GM19035 (cell line): ENCODE data around the gene GBP5.

Experiments used
- ATAC-seq: cut with Tn5 transposase; IDR thresholded peaks from one replicate; pipeline ENCODE4 v1.9.1; 2021; ENCODE audit not compliant: unreplicated experiment

Gene GBP5, protein sequence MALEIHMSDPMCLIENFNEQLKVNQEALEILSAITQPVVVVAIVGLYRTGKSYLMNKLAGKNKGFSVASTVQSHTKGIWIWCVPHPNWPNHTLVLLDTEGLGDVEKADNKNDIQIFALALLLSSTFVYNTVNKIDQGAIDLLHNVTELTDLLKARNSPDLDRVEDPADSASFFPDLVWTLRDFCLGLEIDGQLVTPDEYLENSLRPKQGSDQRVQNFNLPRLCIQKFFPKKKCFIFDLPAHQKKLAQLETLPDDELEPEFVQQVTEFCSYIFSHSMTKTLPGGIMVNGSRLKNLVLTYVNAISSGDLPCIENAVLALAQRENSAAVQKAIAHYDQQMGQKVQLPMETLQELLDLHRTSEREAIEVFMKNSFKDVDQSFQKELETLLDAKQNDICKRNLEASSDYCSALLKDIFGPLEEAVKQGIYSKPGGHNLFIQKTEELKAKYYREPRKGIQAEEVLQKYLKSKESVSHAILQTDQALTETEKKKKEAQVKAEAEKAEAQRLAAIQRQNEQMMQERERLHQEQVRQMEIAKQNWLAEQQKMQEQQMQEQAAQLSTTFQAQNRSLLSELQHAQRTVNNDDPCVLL

DNA sequence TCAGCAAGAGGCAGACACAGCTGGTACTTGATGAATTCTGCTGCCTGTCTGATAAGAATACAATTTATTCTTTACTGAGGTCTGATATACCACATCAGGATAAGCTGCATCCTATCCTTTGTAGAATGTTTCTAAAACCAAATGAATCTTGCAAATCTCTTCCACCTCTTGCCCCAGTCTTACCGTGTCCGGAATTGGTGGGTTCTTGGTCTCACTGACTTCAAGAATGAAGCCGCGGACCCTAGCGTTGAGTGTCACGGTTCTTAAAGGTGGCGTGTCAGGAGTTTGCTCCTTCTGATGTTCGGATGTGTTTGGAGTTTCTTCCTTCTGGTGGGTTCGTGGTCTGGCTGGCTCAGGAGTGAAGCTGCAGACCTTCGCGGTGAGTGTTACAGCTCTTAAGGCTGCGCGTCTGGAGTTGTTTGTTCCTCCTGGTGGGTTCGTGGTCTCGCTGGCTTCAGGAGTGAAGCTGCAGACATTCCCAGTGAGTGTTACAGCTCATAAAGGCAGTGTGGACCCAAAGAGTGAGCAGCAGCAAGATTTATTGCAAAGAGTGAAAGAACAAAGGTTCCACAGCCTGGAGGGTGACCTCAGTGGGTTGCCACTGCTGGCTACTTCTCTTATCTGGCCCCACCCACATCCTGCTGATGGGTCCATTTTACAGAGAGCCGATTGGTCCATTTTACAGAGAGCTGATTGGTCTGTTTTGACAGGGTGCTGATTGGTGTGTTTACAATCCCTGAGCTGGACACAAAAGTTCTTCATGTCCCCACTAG, at the start of gene GBP5:
Gene GBP5, minus strand, starts transcription at position 592 of the 773 bp plus-strand sequence. CDS start 3,305 bp downstream, outside the sequence.
- peak; percentile 78 for ATAC-seq

DNA sequence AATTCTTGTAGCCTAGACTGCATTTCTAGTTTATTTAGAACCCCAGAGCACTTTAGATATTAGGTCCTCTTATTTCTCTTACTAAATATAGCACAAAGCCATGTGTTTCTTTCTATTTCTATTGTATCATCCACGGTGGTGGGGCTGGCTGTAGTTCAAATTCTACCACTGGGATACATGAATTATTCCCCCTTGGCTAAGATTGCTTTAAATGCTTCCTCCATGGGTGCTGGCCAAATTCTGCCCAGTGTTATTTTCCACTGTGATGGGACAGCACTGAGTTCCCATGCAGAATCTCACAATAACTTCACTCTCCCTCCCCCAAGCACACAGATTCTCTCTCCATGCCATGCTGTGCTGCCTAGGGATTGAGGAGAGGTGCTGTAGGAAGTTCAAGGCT, 49.7 kb upstream of the GBP5 start:
- no peak for ATAC-seq

DNA sequence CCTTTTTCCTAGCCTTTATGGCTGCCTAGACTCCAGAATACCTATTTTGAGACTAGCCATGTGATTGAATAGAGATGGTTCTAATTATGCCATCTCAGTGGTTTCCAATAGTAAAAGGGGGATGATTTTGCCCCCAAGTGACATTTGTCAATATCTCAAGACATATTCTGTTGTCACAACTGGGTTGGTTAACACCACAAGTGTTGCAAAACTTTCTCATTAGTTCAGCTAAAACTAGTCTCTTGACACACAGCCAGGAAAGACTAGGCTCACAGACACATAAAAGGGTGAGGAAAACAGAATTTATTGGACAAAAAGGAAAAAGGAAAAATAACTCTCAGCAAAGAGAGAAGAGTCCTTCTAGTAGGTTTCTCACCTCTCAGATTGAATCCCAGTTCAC, 39.9 kb upstream of the GBP5 start:
- no peak for ATAC-seq

DNA sequence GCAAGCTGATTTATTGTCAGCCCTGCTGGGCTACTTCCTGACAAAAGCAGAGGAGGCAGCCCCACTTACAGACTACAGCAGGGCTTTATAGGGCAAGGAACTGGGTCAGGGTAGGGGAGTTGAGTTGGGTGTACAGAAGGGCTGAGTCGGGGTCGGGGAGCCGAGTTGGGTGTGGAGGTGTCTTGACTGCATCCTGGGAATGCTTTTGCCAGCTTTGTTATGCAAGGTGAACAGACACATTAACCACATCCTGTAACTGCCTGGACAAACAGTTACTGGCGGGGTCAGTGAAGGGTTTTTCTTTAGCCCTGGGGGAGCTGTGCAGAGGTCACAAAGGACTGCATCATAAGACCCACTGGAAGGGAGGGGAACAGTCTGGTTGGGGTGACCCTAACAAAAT, 39.1 kb upstream of the GBP5 start:
- ATAC-seq: peak; percentile 48

DNA sequence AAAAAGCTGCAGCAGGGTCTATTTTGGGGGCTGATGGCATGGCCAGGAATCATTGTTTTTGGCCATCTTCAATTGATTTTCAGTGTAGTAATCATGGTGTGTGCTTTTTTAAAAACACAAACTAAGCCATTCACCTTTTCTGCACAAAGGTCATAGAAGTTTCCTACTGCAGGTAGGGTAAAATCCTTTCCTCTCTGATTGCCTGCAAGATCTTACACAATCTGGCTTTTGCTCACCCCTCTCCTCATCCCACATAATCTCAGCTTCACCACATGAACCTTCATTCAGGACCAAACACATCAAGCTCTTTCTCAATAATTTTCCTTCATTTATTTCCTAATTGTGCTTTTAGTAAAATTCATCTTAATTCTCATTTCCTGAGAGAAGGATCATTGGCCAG, 38.3 kb upstream of the GBP5 start:
- ATAC-seq: no peak

DNA sequence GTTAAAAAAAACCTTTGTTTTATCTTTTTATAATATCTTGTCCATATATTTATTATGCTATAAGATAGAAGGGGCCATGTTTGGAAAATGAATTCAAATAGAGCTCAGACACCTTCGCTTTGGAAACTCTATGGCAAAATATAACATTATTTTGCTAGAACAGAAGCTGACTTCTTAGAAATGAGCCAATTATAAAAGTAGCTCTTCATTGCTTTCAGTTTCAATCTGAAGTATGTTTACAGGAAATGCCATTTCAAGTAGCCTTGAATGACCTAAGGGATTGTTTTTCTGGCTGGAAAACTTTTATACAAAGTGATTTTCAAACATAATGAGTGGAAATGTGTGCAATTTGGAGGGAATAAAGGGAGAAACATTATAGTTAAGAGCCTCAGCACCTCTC, 37.8 kb upstream of the GBP5 start:
- ATAC-seq: peak; percentile 85

DNA sequence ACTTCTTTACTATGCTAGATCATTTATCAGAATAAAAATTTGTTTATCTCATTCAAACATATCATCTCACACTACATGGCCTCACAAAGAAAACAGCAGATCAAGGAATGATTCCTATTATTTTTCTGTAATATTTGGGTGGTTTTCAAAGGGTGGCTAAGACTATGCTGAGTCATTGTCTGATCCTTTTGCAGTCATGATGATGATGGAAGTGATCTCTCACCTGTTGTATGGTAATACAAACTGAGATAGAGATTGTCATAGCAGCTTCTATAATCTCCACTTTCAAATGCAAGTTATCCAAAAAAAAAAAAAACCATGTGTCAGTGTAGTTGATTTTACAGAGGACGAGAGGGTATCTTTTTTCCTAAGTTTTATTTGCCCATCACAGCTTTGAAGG, 37.2 kb upstream of the GBP5 start:
- no peak for ATAC-seq

DNA sequence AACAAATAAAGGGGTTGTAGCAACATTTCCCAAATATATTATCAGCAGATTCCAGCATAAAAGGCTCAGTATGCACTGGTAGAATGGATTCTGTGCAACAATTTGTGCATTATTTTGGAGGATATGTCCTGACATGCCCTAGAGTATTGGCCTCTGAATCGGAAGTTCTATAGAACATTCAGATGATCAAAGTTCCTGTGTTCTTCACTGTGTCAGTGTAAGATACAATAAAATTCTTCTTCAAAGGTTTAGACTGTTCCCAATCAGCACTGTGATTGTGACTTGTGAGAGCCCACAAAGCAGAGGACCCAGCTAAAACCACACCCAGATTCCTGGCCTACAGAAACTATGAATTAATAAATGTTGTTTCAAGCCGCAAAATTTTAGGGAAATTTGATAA, 33.6 kb upstream of the GBP5 start:
- no peak for ATAC-seq

DNA sequence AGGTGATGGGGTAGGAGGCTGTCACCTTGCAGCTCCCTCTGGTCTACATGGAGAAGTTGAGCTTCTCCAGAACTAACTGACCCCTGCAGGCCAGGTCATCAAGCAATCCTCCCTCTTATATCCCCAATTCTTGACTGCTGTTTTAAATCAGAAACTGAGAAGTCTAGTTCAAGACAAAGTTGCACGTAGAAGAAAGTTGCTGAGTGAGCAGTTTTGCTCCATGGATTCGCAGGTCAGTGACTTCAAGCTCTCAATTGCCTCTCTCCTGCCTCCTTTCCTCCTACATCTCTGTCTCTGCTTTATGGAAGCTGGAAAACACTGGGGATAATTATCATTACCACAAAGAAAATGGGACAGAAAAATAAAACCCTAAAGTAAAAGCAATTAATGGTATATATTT, 32.8 kb upstream of the GBP5 start:
- no peak for ATAC-seq

DNA sequence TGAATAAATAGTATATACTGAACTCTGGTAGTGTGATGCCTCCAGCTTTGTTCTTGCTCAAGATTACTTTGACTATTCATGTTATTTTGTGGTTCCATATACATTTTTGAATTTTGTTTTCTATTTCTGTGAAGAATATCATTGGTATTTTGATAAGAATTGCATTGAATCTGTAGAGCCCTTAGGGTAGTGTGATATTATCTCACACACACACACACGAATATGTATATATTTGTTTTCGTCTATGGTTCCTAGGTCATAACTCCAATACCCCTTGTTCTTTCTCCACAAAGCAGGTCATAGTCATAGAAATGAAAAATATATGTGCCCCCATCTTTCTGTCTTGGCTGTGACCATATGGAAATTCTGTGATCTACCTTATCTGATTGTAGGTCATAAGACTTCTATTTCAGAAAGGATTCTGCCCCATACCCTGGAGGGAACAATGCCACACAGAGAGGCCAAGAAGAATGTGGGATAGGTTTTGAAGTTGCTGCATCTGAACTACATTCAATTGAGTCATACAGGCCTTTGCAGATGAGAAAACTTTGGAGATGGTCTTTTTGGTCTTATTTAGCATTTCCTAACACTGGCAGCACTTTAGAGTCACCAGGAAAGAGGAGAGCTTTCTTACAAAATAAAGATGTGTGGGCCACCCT, 32.0 kb upstream of the GBP5 start:
- ATAC-seq: no peak

DNA sequence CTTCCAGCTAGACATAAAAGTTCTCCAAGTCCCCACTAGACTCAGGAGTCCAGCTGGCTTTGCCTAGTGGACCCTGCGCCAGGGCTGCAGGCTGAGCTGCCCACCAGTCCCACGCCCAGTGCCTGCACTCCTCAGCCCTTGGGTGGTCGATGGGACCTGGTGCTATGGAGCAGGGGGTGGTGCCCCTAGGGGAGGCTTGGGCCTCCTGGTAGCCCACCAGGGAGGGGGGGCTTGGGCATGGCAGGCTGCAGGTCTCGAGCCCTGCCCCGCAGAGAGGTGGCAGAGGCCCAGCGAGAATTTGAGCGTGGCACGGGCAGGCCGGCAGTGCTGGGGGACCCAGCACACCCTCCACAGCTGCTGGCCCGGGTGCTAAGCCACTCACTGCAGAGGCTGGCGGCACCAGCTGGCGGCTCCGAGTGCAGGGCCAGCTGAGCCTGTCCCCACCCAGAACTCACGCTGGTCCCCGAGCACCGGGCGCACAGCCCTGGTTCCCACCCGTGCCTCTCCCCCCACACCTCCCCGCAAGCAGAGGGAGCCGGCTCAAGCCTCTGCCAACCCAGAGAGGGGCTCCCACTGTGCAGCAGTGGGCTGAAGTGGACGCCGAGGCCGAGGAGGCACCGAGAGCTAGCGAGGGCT, 30.2 kb upstream of the GBP5 start:
- ATAC-seq: no peak

DNA sequence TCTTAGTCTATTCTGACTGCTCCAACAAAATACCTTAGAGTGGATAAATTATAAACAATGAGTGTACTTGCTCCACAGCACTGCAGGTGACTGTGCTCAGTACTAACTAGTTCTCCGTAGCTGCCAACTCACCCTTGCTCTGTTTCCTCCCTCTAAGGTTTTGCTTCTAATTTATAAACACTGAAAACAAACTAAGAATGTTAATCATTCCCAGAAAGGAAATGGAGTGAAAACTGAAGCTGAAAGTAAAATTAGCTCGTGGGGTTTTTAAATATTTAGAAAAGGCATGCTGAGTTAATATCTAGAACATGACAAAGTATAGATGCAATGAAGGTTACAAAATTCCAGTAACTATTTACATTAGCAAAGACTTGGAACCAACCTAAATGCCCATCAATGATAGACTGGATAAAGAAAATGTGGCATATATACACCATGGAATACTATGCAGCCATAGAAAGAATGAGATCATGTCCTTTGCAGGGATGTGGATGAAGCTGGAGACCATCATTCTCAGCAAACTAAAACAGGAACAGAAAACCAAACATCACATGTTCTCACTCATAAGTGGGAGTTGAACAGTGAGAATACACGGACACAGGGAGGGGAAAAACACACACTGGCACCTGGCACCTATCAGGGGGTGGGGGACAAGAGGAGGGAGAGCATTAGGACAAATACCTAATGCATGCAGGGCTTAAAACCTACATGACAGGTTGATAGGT, 27.2 kb upstream of the GBP5 start:
- peak; percentile 80 for ATAC-seq

DNA sequence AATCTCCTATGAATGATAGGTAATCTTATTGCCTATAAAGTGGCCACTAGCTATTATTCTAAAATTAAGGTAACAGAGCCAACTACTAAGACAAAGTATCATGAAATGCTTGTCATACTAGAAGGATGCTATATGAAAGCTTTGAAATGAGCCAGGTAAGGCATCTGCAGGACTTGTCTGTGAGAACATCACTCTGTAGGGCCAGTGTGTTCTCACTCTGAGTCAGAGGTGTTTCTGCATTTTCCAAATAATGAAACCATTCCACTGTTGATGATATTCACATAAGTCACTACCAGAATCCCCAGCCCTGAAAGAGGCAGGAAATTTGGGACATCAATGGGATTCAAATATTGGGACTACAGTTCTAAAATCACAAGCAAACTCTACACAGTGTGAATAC, 25.8 kb upstream of the GBP5 start:
- no peak for ATAC-seq

DNA sequence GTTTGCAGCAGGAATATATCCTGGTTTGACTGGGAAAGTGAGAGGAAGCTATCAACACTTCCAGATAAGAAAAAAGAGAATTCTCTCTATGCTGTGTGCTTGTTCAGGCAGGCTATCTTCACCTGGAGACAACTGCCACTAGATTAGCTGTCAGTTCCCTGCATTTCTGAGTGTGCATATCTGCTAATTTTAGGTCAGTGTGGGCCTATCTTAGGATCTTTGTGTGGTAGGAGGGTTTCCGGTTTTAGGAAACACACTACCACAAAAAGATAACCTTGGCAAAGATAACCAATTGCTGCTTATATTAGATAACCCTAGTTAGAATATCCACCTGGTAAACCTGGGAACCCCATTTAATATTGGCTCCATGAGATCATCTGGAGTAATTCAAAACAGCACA, 22.5 kb upstream of the GBP5 start:
- no peak for ATAC-seq

DNA sequence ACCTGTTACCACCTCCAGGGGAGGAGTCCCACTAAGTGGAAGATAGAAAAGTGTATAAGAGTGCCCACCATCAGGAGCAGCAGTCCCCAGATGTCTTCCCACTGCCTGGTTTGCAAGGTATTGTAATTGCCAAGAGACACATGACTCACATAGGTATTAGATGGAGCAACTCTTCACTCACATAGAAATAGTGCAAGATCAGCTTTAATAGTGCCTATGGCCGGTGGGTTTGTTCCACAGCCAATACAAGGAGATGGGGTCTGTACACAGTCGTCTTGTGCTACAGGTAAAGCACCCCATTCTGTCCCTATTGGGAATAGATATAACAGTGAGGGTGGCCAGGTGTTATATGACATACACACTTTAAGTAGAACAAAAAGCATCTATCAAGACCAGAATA, 18.6 kb upstream of the GBP5 start:
- ATAC-seq: no peak

DNA sequence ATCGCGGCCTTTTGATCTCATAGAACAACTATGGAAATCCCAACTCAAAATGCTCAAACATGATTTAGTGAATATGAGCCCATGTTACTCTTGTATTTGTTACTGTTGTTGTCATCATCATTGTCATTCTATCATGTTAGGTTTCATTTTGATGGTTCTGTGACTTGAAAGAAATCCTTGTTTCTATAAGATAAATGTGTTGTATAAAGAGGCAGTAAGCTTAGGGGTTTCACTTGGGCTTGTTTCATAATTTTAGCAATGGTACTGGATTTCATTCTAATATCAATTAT, 15.3 kb upstream of the GBP5 start:
- no peak for ATAC-seq

DNA sequence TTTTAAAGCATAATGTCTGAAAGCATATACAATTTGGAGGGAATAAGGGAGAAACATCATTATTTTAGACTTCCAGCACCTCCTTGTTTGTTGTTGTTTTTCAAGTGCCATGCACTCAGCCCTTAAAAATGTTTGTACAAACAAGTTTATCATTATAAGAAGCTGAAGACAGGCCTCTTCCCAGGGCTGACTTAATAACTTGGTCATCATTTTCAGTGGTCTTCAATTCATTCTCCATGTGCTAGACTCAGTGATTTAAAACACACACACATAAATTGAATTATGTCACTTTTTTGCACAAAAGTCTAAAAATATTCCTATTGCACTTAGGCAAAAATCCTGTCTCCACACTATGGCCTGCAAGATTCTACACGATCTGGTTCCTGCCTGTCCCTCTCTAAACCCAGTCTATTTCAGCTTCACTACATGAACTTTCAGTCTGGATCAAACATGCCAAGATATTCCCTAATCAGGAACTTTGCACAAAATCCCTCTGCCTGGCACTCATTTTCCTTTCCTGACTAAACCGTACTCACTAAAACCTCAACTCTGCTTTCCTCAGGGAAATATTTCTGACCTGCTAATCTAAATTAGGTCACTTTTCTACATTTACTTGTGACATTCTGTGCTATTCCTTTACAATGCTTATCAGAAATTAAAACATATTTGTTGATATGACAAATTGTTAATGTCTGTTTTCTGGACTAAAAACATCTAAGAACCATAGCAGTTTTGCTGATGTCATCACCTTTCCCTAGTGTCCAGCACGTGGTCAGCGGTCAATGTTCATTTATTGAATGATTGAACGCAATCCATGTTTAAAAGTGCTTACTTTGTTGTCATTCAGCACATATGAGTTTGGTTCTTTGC, 14.8 kb upstream of the GBP5 start:
- ATAC-seq: peak; percentile 37

DNA sequence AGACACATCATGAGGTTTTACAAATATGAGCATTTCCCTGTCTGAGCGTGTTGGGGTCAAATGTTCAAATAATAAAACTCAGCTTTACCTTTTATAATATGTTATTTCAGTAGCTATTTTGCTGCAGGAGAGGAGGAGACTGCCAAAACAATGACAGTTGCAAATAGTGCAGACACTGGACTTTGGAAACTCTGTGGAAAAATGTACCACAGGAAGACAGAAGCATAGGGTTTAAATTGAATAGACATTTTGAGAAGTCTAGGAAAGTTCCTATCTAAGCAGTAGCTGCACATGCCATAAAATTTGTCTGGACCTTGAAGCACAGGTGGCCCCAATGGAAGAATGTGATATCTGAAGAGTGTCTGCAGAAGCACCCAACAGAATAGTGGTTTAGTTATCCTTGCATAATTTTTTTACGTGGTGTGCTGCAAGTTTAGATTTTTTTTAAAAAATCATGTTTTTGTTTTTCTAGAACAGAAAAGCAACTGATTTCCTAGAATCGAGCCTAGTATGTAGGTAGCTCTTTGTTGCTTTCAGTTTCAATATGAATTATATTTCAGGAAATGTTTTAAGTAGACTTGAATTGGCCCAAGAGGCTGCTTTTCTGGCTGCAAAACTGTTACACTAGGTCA, 14.0 kb upstream of the GBP5 start:
- ATAC-seq: peak; percentile 96

DNA sequence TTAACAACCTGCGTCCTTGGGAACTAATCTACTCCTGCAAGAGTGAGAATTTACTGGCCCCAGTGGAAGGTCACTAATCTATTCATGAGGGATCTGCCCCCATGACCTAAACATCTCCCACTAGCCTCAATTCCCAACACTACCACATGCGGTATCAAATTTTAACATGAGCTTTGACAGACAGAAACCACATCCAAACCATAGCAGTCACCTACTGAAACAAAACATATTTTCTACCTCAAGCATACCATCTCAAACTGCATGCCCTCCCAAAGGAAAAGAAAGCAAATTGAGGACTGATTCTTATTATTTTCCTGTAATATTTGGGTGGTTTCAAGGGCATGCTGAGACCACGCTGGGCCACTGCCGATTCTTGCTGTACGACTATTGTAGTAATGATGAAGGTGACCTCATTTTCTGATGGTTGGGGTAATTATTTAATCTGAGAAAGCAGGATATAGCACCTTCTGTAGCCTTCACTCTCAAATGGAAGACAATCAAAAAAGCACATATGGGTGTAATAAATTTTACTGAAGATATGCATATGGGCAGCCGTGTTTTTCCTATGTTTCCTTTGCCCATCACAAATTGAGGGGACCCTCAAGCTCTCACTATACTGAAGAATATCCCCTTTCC, 13.2 kb upstream of the GBP5 start:
- ATAC-seq: no peak
